DMS 273 (cell line): ENCODE data around the gene GPR39.
A peak's percentile ranks its signal among the peaks of the same experiment; 100 is the strongest.

Experiments
- DNase-seq: peaks from one replicate; lab custom pipeline; 2025; ENCODE audit not compliant: unreplicated experiment; lab: John Stamatoyannopoulos, UW

GPR39 gene

GRCh38 chr2:132668987-132669907 is 252.6 kb downstream of the GPR39 start:
- DNase-seq, result peak; percentile 60

GRCh38 chr2:132669908-132670495 is 253.4 kb downstream of the GPR39 start, which contains the start of gene LYPD1:
Gene LYPD1, minus strand, starts transcription at chr2:132670205. Its CDS starts 273 bp downstream, at chr2:132669932.
- peak; percentile 72 for DNase-seq

- DNase-seq, result peak; percentile 51
Measured at GRCh38 chr2:132670496-132671150, 254.0 kb downstream of the GPR39 start.

GRCh38 chr2:132671151-132671835 is 254.7 kb downstream of the GPR39 start:
- DNase-seq, result peak; percentile 39

DNA sequence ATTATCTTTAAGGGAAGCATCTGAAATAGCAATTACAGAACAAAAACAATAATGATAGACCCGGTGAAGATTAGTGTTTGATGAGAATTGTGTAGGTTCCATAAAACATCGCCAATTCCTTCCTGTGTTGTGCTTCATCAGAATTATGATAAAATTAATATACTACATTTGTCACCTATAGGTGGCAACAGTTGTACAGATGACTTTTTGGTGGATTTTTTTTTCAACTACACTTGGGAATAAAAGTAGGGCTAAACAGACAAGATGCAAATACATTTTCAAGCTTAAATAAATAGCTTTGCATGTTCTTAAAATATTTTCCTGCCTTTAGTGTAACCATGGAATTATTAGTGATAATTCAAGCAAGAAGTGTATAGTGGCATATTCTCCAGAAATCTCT is 260.4 kb downstream of the GPR39 start:
- DNase-seq, result peak; percentile 6

GRCh38 chr2:132677661-132678060 is 261.1 kb downstream of the GPR39 start:
- no peak for DNase-seq

- DNase-seq, result no peak
Measured at GRCh38 chr2:132678483-132678882, 261.9 kb downstream of the GPR39 start.

DNA sequence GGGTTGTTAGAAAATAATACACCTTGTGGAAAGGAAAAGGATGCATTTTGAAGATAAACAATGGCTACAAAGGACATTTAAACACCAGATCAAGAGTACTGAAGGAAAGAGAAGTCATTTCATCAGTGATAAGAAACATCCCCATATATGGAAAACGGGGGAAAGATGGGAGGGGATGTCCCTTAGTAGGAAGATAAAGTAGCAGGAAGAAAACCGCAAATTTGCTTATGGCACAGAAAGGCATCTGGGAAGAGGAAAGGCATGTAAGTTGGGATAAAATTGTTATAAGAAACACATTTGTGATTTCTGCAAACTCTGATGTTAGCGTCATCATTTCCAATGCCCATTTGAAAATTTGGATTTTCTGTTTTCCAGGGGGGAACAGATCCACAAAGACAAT is 263.9 kb downstream of the GPR39 start:
- DNase-seq, result no peak

- no peak for DNase-seq
Measured at GRCh38 chr2:132681766-132682165, 265.2 kb downstream of the GPR39 start.

DNA sequence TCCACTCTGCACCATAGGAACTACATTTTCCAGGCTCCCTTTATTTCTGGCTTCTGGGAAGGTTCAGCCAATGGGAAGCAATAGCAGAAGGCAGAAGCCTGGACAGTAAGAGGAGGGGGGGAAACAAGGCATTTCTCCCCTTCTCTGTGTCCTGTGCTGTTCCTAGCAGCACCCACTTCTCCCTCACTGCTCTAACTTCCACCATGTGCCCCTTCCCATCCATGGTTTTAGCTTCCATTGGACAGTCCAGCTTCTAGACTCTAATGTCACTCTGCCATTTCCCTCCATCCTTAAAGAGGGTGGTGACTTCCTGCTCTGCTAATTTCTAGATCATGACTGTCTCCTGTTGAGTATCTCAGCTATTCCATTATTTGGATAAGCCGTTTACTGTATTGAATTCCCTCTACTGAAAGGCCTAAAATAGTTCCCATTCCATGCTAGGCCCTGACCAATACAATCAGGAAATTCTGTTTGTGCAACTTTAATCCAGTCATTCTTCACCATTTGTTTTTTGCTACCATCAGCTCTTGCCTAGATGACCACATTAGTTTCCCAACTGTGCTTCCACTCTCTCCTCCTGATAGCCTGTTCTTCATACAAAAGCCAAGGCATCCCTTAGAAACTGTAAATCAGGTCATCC is 274.2 kb downstream of the GPR39 start:
- DNase-seq, result no peak

DNA sequence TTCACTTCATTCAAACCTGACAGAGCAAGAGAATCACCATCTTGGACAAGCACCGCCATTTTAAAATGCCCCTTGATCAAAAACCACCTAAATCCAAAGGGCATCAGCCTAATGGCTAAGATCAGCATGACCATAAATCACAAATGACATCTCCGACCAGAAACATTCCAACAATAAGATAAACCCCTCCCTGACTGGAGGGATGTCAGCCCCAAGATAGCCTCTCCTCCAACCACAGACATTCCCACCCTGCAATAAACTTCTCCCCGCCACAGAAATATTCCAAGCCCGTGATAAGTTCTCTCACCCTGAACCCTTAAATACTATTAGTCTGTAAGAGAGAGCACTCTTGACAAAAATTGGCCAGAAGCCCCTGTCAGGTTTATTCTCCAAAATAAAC is 275.0 kb downstream of the GPR39 start:
- DNase-seq, result no peak

DNA sequence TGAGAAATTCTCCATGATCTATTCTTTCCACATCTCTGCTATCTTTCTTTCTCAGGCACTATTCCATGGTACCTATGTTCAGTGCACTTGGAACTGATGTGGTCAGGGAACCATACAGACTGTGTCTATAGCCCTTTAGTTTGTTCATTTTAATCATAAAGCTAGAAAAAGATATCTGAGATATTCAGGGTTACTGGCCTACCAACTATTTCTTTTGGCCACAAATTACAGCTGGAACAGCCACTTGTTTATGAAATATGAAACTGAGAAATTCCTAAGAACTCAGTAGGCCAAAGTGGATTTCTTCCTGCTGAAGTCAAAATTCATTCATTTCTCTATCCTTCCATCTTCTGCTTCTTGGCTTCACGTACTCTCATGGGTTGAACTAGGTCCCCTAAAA is 276.2 kb downstream of the GPR39 start:
- no peak for DNase-seq
